Fibroblast of skin of abdomen (primary cell): Measurements from ENCODE around the gene CBS. TPM values are rescaled to one million over a fixed set of nuclear protein-coding genes. Genes with fewer than 3 reads are reported as not detected.
"Not testable (repeated sequence)": the region's sequence is repeated elsewhere in the genome, so short reads cannot be mapped to it uniquely, and the experiment has no call there.

Experiments used
- DNase-seq: peaks from one replicate; pipeline ENCODE4 v3.0.0-alpha.2; 2013
- polyA plus RNA-seq, 2 experiments: library from polyadenylated mRNA; unstranded; fragments of 120-200 nt; gene quantifications; one replicate each; pipeline ENCODE4 v1.2.1, GENCODE V29; 2013; ENCODE audit not compliant: insufficient read length in 2 of 2

The CBS gene
- polyA plus RNA-seq (2013, experiment 1 of 2; ENCODE audit: insufficient read length): 29.2 TPM
- 29.5 TPM for polyA plus RNA-seq (2013, experiment 2 of 2; ENCODE audit: insufficient read length)

- not testable (repeated sequence) for DNase-seq
Measured at GRCh38 chr21:43075170-43076022, at the start of gene CBS. TSS of gene CBS (minus strand) at chr21:43075835. CDS start at chr21:43072193, 3,642 bp downstream.

GRCh38 chr21:43115956-43116355 is 40.3 kb upstream of the CBS start:
- DNase-seq: not testable (repeated sequence)

GRCh38 chr21:43114483-43114882 is 38.8 kb upstream of the CBS start:
- not testable (repeated sequence) for DNase-seq

- not testable (repeated sequence) for DNase-seq
Measured at GRCh38 chr21:43109006-43109405, 33.4 kb upstream of the CBS start.

GRCh38 chr21:43108177-43108576 is 32.5 kb upstream of the CBS start:
- DNase-seq: not testable (repeated sequence)

GRCh38 chr21:43107794-43108137 is 32.1 kb upstream of the CBS start:
- not testable (repeated sequence) for DNase-seq

- peak; percentile 2 for DNase-seq
Measured at GRCh38 chr21:43106965-43107793, 31.5 kb upstream of the CBS start, which contains the start of gene U2AF1. TSS of gene U2AF1 (minus strand) at chr21:43107570. CDS start at chr21:43107494, 76 bp downstream.

- not testable (repeated sequence) for DNase-seq
Measured at GRCh38 chr21:43104642-43105041, 29.0 kb upstream of the CBS start.

- not testable (repeated sequence) for DNase-seq
Measured at GRCh38 chr21:43102281-43102680, 26.6 kb upstream of the CBS start.

- DNase-seq: not testable (repeated sequence)
Measured at GRCh38 chr21:43101676-43102075, 26.0 kb upstream of the CBS start.

GRCh38 chr21:43101000-43101399 is 25.4 kb upstream of the CBS start:
- not testable (repeated sequence) for DNase-seq

GRCh38 chr21:43091979-43092614 is 16.5 kb upstream of the CBS start:
- not testable (repeated sequence) for DNase-seq

- DNase-seq: not testable (repeated sequence)
Measured at GRCh38 chr21:43090947-43091346, 15.3 kb upstream of the CBS start.

- not testable (repeated sequence) for DNase-seq
Measured at GRCh38 chr21:43089463-43089862, 13.8 kb upstream of the CBS start.

GRCh38 chr21:43082587-43083300 is 7.1 kb upstream of the CBS start:
- not testable (repeated sequence) for DNase-seq

GRCh38 chr21:43076643-43077042 is 1.0 kb upstream of the CBS start:
- not testable (repeated sequence) for DNase-seq

GRCh38 chr21:43076023-43076637 is 495 bp upstream of the CBS start:
- not testable (repeated sequence) for DNase-seq

GRCh38 chr21:43074401-43075169 is 1.1 kb downstream of the CBS start:
- not testable (repeated sequence) for DNase-seq

- DNase-seq: not testable (repeated sequence)
Measured at GRCh38 chr21:43072742-43073141, 2.9 kb downstream of the CBS start.

- not testable (repeated sequence) for DNase-seq
Measured at GRCh38 chr21:43069682-43070081, 6.0 kb downstream of the CBS start.
